ENCODE data around the gene PTGES2.

PTGES2 gene

DNA sequence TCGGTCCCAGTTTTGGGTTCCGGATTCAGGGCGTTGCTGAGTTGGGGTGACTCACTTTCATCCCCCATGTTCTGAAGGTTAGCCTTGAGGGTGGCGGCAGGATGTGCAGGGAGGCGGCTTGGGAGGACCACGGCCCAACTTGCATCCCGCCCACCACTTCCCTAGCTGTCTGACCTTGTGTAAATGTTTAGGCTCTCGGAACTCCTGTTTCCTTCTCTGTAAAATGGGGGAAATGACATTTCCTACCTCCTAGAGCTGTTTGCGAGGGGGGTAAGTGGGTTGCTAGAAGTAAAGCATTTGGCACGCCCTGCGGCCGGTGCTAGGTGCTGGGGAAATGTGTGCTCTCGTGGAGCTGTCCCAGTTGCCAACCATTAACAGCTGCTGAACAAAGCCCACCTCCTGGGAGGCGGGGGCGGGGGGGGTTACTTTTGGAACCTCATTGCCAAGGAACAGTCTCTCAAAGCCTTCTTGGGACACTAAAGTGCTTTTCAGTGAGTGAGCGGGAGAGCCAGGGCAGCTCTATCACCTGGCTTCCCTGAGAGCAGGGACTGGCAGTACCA is 27.5 kb downstream of the PTGES2 start:
- Histone ChIP-seq H3K79me2 (ENCODE audit: low read length) (peaks cover 42% of the 10 kb centered on the region), H3K27ac (ENCODE audit: low read length) (no peak overlapping the region), H3K27me3 (ENCODE audit: low read depth, low read length) (no peaks in the 10 kb centered on the region), H3K4me3 (ENCODE audit: low read length) (no peak overlapping the region), H2AFZ (ENCODE audit: low read depth, low read length) (no peak overlapping the region), H3K4me1 (ENCODE audit: low read length) (peaks cover 3% of the 10 kb centered on the region), H3K4me2 (ENCODE audit: low read length) (no peak overlapping the region), H3K9me3 (ENCODE audit: insufficient read depth, low read length) (no peaks in the 10 kb centered on the region), H3K9ac (ENCODE audit: low read length) (no peak overlapping the region), H3K36me3 (replicated peaks; ENCODE audit: low read depth, low read length) (peaks cover 13% of the 10 kb centered on the region), H4K20me1 (ENCODE audit: insufficient read depth, low read length) (peaks cover 5% of the 10 kb centered on the region)
- TF ChIP-seq, protein P1, sequence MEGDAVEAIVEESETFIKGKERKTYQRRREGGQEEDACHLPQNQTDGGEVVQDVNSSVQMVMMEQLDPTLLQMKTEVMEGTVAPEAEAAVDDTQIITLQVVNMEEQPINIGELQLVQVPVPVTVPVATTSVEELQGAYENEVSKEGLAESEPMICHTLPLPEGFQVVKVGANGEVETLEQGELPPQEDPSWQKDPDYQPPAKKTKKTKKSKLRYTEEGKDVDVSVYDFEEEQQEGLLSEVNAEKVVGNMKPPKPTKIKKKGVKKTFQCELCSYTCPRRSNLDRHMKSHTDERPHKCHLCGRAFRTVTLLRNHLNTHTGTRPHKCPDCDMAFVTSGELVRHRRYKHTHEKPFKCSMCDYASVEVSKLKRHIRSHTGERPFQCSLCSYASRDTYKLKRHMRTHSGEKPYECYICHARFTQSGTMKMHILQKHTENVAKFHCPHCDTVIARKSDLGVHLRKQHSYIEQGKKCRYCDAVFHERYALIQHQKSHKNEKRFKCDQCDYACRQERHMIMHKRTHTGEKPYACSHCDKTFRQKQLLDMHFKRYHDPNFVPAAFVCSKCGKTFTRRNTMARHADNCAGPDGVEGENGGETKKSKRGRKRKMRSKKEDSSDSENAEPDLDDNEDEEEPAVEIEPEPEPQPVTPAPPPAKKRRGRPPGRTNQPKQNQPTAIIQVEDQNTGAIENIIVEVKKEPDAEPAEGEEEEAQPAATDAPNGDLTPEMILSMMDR (IDR thresholded peaks at IDR 0.05; ENCODE audit: low read depth, low read length): no peak
- TF ChIP-seq EZH2phosphoT487 (IDR thresholded peaks at IDR 0.05; ENCODE audit: low read depth): no peak

DNA sequence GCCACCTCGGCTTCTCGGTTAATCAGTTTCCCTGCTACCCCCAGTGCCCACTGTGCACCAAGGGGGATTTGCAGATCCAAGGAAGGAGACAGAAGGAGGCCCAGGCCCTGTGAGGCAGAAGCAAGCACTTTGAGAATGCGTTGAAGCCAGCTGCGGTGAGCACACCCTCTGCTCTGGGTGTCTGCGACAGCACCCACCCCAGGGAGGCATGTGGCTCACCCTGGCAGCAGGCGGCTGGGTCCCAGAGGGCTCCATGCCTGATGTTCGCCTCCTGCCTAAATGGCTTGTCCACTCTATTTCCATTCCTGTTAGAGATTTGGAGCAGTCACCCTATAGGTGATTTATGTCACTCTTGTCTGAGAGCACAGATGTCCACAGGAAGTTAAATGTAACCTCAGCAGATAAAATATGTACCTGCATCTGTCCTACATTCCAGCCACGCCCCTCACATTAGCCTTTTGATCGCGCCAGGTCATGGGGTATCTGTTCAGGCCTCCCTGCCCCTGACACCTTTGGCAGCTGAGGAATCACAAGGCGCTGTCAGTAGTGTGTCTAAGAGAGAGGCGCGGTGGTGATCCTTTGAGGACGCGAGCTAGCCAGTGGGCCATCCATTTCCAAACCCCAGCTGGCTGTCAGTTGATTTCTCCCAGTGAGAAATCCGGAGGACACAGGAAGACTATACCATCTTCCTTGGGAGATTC is 28.1 kb downstream of the PTGES2 start:
- Histone ChIP-seq H3K9ac (ENCODE audit: low read length) (no peak overlapping the region), H4K20me1 (ENCODE audit: insufficient read depth, low read length) (peaks cover 11% of the 10 kb centered on the region)

DNA sequence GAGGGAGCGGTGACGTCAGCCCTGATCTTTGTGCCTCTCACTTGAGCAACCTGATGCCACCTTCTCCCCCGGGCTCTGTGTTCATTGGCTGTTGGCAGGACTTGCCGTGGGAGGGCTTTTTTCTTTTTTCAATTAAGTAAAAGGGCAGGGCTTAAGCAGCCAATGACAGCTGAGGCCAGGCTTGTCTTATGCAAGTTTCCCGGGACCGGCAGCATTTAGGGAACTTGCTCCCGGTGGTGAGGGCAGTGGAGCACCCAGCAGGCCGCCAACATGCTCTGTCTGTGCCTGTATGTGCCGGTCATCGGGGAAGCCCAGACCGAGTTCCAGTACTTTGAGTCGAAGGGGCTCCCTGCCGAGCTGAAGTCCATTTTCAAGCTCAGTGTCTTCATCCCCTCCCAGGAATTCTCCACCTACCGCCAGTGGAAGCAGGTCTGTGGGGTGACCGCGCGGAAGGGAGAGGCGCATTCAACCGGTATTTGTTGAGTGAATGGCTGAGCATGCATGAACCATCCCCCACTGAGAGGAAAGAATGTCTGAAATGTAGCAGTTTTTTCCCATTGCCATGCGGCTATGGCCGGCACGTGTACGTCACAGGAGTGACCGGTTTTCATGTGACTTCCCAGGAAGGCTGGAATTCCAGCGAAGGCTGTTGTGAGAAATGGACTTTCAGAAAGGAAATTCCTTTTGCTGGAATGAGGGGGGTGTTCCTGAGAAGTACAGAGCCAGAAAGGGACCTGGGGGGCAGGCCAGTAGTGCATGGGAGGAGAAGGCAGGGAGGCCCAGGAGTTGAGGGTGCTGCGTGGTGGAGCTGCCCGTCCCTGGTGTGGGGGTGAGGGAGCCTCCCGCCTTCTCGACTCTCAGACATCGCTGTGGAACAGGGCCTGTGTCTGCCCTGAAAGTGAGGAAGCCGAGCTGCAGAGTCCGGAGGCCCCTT is 29.0 kb downstream of the PTGES2 start:
- Histone ChIP-seq H4K20me1 (ENCODE audit: insufficient read depth, low read length) (peaks cover 11% of the 10 kb centered on the region), H3K27ac (ENCODE audit: low read length) (no peak overlapping the region), H3K79me2 (ENCODE audit: low read length) (peaks cover 48% of the 10 kb centered on the region), H3K36me3 (replicated peaks; ENCODE audit: low read depth, low read length) (peaks cover 10% of the 10 kb centered on the region), H2AFZ (ENCODE audit: low read depth, low read length) (no peak overlapping the region), H3K4me2 (ENCODE audit: low read length) (no peak overlapping the region), H3K27me3 (ENCODE audit: low read depth, low read length) (no peaks in the 10 kb centered on the region), H3K4me1 (ENCODE audit: low read length) (peaks cover 17% of the 10 kb centered on the region), H3K4me3 (ENCODE audit: low read length) (no peak overlapping the region), H3K9ac (ENCODE audit: low read length) (no peak overlapping the region), H3K9me3 (ENCODE audit: insufficient read depth, low read length) (no peaks in the 10 kb centered on the region)
- TF ChIP-seq, protein P1 (IDR thresholded peaks at IDR 0.05; ENCODE audit: low read depth, low read length): no peak
- TF ChIP-seq EZH2phosphoT487 (IDR thresholded peaks at IDR 0.05; ENCODE audit: low read depth): no peak

More for the DNA sequence above, 28.1 kb downstream of the PTGES2 start:
- no peak overlapping the region for H3K27ac ChIP-seq (ENCODE audit: low read length)
- peaks cover 48% of the 10 kb centered on the region for H3K79me2 ChIP-seq (ENCODE audit: low read length)
- no peaks in the 10 kb centered on the region for H3K9me3 ChIP-seq (ENCODE audit: insufficient read depth, low read length)
- H3K4me1 ChIP-seq (ENCODE audit: low read length): peaks cover 10% of the 10 kb centered on the region
- no peak for TF ChIP-seq EZH2phosphoT487 (IDR thresholded peaks at IDR 0.05; ENCODE audit: low read depth)
- TF ChIP-seq, protein P1 (IDR thresholded peaks at IDR 0.05; ENCODE audit: low read depth, low read length): no peak
- H3K36me3 ChIP-seq (replicated peaks; ENCODE audit: low read depth, low read length): peaks cover 13% of the 10 kb centered on the region
- no peak overlapping the region for H2AFZ ChIP-seq (ENCODE audit: low read depth, low read length)
- no peak overlapping the region for H3K4me3 ChIP-seq (ENCODE audit: low read length)
- no peaks in the 10 kb centered on the region for H3K27me3 ChIP-seq (ENCODE audit: low read depth, low read length)
- H3K4me2 ChIP-seq (ENCODE audit: low read length): no peak overlapping the region

All from OCI-LY3 (cell line).